Endothelial cell of hepatic sinusoid (primary cell): ENCODE results near the gene MMADHC.

ENCODE experiments used
- in situ Hi-C: cut with HindIII; loops from 2 replicates; pipeline ENCODE4 v1.10.0; 2017; ENCODE audit warnings: low sequenced_read_pairs

Gene MMADHC

DNA sequence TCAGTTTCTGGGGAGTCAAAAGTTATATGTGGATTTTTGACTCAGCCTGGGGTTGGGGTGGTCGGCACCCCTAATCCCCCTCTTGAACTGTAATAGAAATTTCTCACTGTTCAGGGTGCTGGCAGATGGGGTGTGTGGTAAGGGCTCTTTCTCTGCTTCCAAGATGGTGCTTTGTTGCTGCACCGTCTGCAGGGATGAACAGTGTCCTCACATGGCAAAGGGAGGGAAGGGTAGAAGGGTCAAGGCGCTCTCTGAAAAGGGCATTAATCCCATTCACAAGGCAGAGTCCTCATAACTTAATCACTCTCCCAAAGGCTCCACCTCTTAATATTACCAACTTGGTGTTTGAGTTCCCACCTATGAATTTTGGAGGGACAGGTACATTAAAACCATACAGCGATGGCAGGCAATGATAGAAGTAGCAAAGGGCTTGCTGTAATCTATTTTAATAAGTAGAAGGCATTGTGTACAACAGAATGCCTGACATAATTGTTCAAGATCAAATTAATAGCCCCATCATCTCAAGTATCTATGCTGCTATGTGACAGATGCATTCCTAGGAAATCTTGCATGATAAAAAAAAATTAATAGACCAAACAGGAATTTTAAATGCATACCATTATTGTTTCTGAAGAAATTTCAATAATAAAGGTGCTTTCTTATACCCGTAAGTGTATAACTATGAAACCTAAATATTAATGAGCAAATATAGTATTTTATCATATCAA, 28.1 kb downstream of the MMADHC start:
- in situ Hi-C loops = loop anchor here (5.0 kb wide), 1 partner anchor 92 kb away; no protein-coding TSS in a partner anchor

DNA sequence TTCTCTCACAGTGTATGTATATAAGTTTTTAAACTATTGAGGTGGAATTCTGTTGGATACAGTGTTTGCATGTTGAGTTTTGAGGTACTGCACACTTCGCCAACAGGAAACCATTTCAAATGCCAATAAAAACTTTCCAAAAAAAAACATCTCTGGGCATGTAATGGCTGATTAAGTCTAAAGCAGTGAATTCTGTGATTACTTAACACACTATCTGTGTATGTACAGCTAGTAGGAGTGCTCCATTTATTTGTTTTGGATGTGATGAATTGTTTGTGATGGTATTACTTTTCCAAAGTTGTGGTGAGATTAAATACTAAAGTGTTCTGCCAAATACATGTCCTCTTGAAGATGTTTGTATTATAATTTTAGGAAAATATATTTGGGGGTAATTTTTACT, 31.1 kb downstream of the MMADHC start:
- in situ Hi-C loops = no loop called here

DNA sequence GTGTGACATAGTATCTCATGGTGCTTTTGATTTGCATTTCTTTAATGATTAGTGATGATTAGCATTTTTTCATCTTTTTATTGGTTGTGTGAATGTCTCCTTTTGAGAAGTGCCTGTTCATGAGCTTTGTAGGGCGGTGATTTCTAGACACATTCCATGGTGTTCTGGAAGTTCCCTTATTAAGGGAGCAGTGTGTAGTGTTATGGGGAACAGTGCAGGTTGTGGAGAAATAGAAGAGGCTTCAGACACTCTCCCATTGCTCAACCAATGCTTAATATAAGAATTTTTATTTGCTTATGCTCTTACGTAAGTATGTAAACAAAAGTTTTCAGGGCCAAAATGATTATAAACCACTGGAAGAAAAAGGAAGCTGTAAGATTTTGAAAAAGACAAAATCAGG, 34.7 kb downstream of the MMADHC start:
- in situ Hi-C loops = no loop called here

DNA sequence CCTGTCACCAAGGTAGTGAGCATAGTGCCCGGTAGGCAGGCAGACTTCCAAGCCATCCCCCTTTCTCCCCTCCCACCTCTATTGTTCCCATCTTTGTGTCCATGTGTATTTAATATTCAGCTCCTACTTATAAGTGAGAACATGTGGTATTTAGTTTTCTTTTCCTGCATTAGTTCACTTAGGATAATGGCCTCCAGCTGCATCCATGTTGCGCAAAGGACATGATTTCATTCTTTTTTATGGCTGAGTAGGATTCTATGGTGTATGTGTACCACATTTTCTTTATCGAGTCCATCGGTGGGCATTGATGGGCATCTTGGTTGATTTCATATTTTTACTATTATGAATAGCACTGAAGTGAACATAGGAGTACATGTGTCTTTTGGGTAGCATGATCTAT, 35.3 kb downstream of the MMADHC start:
- in situ Hi-C loops = no loop called here

DNA sequence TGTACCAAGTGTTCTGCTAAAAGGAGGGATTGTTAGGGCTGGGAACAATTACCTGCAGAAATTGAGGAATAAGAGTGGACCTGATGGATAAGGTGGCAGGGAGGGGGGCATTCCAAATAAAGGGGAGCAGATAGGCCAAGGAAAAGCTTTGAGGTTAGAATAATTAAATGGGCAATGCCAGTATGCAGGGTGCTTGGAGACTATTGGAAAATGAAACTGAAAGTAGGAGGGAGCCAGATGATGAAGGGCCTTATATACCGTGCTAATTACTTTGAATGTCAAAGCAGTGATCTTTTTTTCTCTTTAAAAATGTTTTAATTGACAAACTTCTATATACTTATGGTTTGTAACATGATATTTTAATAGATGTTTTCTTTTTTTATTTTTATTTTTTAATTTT, 42.9 kb downstream of the MMADHC start:
- in situ Hi-C loops = no loop called here

- in situ Hi-C loops = no loop called here
Observed at GRCh38 chr2:149543845-149544244, 43.7 kb downstream of the MMADHC start.

DNA sequence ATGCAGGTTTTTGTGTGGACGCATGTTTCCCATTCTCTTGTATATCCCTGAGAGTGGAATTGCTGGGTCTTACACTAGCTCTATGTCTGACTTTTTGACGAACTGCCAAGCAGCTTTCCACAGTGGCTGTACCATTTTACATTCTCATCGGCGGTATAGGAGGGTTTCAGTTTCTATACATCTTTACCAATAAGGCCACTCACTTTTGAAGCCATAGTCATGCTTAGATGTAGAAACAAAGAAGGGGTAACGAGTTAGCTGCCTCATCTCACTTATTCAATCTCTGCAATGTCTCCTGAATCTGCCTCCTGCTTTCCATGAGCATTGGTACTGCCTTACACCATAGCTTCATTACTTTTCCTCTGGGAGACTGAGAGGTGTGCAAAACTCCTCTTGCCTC, 47.4 kb downstream of the MMADHC start:
- in situ Hi-C loops = no loop called here

DNA sequence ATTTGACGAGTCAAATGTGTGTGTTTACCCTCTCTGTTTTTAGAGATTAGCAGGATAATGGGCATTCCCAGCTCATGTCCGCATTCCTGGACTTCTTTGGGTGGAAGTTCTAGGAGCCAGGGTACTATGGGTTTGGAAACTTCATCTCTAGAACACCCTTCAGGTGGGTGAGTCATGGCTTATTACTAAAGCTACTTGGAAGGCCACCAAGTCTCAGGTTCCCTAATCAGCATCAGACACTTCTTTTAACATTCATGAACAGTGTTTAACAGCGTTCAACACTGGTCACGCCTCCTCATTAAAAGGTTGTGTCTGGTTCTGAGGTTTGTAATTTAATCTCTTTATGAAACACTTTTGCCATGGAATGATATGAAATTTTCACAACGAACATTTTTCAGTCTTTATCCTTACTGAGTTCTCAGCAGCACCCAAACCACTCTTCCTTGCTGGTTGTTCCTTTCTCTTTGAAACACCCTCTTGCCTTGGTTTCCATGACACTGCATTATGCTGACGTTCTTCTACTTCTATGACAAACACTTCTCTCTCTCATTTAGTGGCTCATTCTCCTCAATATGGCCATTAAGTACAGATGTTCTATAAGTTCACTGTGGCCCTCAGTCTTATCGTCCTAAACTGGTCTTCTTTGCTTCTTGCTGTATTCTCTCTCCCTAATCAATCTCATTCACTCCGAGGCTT, 49.3 kb downstream of the MMADHC start:
- in situ Hi-C loops = no loop called here

- in situ Hi-C loops = no loop called here
Observed at GRCh38 chr2:149537092-149537726, 50.4 kb downstream of the MMADHC start.

- in situ Hi-C loops = no loop called here
Observed at GRCh38 chr2:149536649-149537048, 50.9 kb downstream of the MMADHC start.

GRCh38 chr2:149534674-149535073, 52.9 kb downstream of the MMADHC start:
- in situ Hi-C loops = no loop called here

- in situ Hi-C loops = no loop called here
Observed at GRCh38 chr2:149528983-149529382, 58.6 kb downstream of the MMADHC start.

DNA sequence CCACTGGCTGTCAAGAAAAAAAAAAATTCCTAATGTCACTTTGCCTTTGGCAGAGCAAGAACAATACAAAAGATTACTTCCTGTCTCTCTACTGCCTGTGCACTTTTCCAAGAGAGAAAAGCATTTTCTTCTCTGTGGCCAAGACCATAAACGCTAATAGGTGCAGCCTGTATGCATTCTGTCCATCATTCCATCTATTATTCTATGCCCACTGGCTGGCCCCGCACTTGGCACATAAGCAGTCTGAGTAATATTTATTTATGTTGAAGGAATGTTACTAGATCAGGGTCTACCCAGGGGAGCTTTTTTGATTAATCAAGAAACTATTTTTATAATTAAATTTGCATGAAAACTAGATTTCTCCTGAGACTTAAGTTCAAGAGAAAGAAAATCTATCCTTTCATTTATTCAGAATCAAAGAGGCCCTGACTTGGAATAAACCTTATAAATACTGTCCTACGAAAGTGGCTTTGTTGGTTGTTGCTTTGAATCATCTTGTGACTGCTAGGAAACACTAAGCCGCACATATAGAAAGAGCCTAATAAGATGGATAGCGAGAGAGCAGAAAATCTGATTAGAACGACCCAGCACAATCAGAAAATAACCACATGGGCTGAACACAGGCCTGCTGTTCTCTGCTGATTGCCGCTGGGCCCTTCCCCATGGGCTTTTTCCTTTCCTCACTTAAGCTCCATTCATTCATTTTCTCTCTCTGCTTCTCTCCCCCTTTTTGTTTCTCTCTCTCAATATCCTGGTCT, 59.4 kb downstream of the MMADHC start:
- in situ Hi-C loops = no loop called here

DNA sequence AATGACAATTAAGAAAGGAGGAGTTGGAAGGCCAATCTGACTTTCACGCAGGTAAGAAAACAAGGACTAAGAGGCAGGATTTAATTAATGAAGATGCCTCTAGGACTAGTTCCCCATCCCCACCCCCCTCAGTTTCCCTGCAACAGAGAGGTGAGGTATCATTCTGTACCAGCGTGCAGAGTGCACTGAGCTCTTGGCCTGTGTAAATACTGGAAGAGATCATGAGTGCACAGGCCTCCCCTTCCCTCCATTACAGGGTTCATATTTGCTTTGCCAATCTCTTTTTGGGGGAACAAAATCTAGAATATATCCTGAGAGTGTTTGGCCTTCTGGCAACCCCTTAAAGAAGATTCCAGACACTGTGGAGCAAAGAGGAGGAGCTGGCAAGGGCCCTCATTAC, 60.9 kb downstream of the MMADHC start:
- in situ Hi-C loops = no loop called here

GRCh38 chr2:149525323-149525722, 62.3 kb downstream of the MMADHC start:
- in situ Hi-C loops = no loop called here
